Hepatocyte (in vitro differentiated cells): Measurements from ENCODE around the gene SYT12. TPM values are rescaled to one million over a fixed set of nuclear protein-coding genes. Genes with fewer than 3 reads are reported as not detected.

Experiments
- DNase-seq: peaks from one replicate; pipeline ENCODE4 v3.0.0-alpha.2; 2016; ENCODE audit warnings: low spot score
- H2AFZ ChIP-seq: fragments of 200-600 bp; sonication (generic); 2 replicates; pipeline ENCODE4 v1.6.0; 2016; ENCODE audit warnings: antibody characterized with exemption, mild to moderate bottlenecking
- H3K27ac ChIP-seq: fragments of 200-600 bp; sonication (generic); 2 replicates; pipeline ENCODE4 v1.5.1; 2016; ENCODE audit warnings: mild to moderate bottlenecking
- H3K27me3 ChIP-seq: fragments of 200-600 bp; sonication (generic); 2 replicates; pipeline ENCODE4 v1.6.1; 2016
- H3K36me3 ChIP-seq: fragments of 200-600 bp; sonication (generic); replicated peaks from 2 replicates; pipeline ENCODE4 v1.5.1; 2016; ENCODE audit warnings: low read depth; ENCODE audit not compliant: insufficient read depth
- H3K4me1 ChIP-seq: fragments of 200-600 bp; sonication (generic); 2 replicates; pipeline ENCODE4 v1.5.1; 2016; ENCODE audit warnings: mild to moderate bottlenecking, moderate library complexity; ENCODE audit not compliant: insufficient read depth
- H3K4me2 ChIP-seq: fragments of 200-600 bp; sonication (generic); 2 replicates; pipeline ENCODE4 v1.6.0; 2016
- H3K4me3 ChIP-seq: fragments of 200-600 bp; sonication (generic); 2 replicates; pipeline ENCODE4 v1.5.1; 2016; ENCODE audit warnings: mild to moderate bottlenecking
- H3K79me2 ChIP-seq: fragments of 200-600 bp; sonication (generic); 2 replicates; pipeline ENCODE4 v1.6.0; 2017; ENCODE audit warnings: mild to moderate bottlenecking
- H3K9me2 ChIP-seq: fragments of 200-600 bp; sonication (generic); replicated peaks from 2 replicates; pipeline ENCODE4 v1.6.0; 2017; ENCODE audit warnings: mild to moderate bottlenecking; ENCODE audit not compliant: insufficient read depth
- H3K9me3 ChIP-seq: fragments of 200-600 bp; sonication (generic); 2 replicates; pipeline ENCODE4 v1.5.1; 2016; ENCODE audit warnings: low read depth, mild to moderate bottlenecking
- H4K20me1 ChIP-seq: fragments of 200-600 bp; sonication (generic); 2 replicates; pipeline ENCODE4 v1.6.0; 2016; ENCODE audit warnings: mild to moderate bottlenecking; ENCODE audit not compliant: insufficient read depth, poor library complexity, severe bottlenecking
- EZH2 ChIP-seq: fragments of 200-600 bp; sonication (generic); IDR thresholded peaks from 2 replicates; pipeline ENCODE4 v1.6.1; 2016; ENCODE audit warnings: antibody characterized with exemption, mild to moderate bottlenecking, borderline replicate concordance
- EZH2phosphoT487 ChIP-seq: fragments of 200-600 bp; sonication (generic); IDR thresholded peaks from one replicate; pipeline ENCODE4 v1.6.1; 2018; ENCODE audit warnings: antibody characterized with exemption, mild to moderate bottlenecking, low read depth, moderate library complexity; ENCODE audit not compliant: unreplicated experiment, severe bottlenecking
- WGBS: methylation state at CpG from one replicate; pipeline ENCODE4 v1.1.6; 2016; ENCODE audit warnings: low lambda C conversion rate; ENCODE audit errors: missing lambda C conversion rate; 5-methylcytosine and 5-hydroxymethylcytosine counted together
- polyA plus RNA-seq: library from polyadenylated mRNA; unstranded; fragments of >200 nt; fragmentation: Nextera tagmentation; extraction: Ambion mirVana; gene quantifications from 2 replicates; pipeline ENCODE4 v1.2.1, GENCODE V29; 2016
- total RNA-seq: library from RNA; depleted of rRNA; stranded (reverse); fragments of >200 nt; gene quantifications from 2 replicates; pipeline ENCODE4 v1.2.3, GENCODE V29; 2014
- TF ChIP-seq, protein P1 (sequence below): fragments of 200-600 bp; sonication (generic); IDR thresholded peaks from 2 replicates; pipeline ENCODE4 v1.5.1; 2016; ENCODE audit warnings: antibody characterized with exemption, mild to moderate bottlenecking; ENCODE audit not compliant: poor library complexity

Gene SYT12
- total and polyA plus RNA-seq, 2 experiments from 2014 or later = 0.27 to 0.50 TPM

DNA sequence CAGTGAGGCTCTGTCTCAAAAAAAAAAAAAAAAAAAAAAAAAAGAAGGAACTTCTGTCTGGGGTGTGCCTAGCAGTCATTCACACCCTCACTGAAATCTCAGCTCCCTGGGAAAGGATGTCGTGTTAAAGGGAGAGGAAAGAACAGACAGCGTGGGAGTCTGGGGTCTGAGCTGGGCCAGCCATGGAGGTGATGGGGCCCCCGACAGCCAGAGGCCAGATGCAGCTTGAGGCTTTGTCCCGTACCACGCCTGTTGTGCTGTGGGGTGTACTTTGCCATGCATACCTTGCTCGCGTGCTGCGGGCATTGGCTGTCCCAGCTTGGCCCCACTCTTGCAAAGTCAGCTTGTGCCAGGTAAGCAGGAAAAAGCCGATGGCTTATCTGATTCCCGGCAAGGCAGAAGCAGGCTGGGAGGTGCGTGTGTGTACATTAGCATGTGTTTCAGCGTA is 4.6 kb downstream of the SYT12 start:
- H3K4me3 ChIP-seq = no peak overlapping the region
- H3K36me3 ChIP-seq = no peaks in the 10 kb centered on the region
- WGBS = 74% methylated on average over 12 of the region's 12 CpGs
- peaks cover 3% of the 10 kb centered on the region for H3K4me1 ChIP-seq
- no peaks in the 10 kb centered on the region for H3K9me3 ChIP-seq
- no peak overlapping the region for H3K4me2 ChIP-seq
- no peak overlapping the region for H2AFZ ChIP-seq
- H4K20me1 ChIP-seq = no peaks in the 10 kb centered on the region
- no peaks in the 10 kb centered on the region for H3K9me2 ChIP-seq
- DNase-seq = no peak
- no peak overlapping the region for H3K27ac ChIP-seq
- peaks cover 27% of the 10 kb centered on the region for H3K27me3 ChIP-seq
- TF ChIP-seq EZH2phosphoT487 (no peak), EZH2 (no peak)
- TF ChIP-seq, protein P1, sequence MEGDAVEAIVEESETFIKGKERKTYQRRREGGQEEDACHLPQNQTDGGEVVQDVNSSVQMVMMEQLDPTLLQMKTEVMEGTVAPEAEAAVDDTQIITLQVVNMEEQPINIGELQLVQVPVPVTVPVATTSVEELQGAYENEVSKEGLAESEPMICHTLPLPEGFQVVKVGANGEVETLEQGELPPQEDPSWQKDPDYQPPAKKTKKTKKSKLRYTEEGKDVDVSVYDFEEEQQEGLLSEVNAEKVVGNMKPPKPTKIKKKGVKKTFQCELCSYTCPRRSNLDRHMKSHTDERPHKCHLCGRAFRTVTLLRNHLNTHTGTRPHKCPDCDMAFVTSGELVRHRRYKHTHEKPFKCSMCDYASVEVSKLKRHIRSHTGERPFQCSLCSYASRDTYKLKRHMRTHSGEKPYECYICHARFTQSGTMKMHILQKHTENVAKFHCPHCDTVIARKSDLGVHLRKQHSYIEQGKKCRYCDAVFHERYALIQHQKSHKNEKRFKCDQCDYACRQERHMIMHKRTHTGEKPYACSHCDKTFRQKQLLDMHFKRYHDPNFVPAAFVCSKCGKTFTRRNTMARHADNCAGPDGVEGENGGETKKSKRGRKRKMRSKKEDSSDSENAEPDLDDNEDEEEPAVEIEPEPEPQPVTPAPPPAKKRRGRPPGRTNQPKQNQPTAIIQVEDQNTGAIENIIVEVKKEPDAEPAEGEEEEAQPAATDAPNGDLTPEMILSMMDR = no peak
- H3K79me2 ChIP-seq = no peaks in the 10 kb centered on the region

DNA sequence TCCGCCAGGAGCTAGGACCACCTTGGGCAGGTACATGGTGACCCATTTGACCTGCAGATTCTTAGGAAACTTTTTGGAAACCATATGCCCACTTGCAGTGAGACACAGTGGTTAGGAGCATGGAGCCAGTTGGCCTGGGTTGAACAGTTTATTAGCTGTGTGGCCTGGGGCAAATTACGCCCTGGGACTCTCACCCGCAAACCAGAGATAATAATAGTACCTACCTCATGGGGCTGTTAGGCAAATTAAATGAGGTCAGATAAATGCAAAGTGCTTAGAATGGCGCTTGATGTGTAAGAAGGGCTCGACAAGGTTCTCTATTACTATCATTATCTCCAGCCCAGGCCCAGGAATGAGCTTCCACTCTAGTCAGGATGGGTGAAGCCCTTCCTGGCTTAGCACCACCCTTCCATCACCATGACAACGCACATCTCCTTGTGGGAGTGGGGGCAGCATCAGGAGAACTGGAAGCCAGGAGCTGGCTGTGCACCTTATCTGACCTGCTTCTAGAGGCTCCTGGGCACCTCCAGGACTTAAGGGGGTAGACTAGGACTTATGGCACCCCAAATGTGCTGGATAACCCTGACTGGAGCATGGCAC is 5.1 kb downstream of the SYT12 start:
- 83% methylated on average over 6 of the region's 6 CpGs for WGBS
- Histone ChIP-seq H3K36me3 (no peaks in the 10 kb centered on the region), H3K4me2 (no peak overlapping the region), H3K4me1 (peaks cover 4% of the 10 kb centered on the region), H2AFZ (no peak overlapping the region), H3K4me3 (no peak overlapping the region), H4K20me1 (no peaks in the 10 kb centered on the region), H3K79me2 (no peaks in the 10 kb centered on the region), H3K9me3 (no peaks in the 10 kb centered on the region), H3K27me3 (peaks cover 22% of the 10 kb centered on the region), H3K9me2 (no peaks in the 10 kb centered on the region), H3K27ac (no peak overlapping the region)
- no peak for TF ChIP-seq EZH2
- TF ChIP-seq, protein P1 = no peak
- TF ChIP-seq EZH2phosphoT487 = no peak
- DNase-seq = no peak

DNA sequence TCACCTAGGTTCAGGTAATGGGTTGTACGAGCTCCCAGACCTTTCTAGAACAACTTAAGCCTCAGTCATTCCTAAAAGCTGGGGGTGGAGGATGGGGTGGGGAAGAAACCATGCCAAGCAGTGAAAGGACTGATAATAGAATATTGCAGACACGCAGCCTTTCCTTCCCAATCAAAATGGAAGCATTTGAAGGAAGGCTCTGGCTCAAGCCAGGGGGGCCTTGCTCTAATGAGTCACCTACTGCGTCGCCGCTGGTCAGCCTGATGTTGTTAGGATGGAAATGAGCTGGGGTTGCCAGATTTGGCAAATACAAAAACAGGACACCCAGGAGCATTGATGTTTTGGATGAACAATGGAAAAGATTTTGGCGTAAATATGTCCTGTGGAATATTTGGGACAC is 6.2 kb downstream of the SYT12 start:
- Histone ChIP-seq H3K4me1 (peaks cover 8% of the 10 kb centered on the region), H3K9me3 (no peaks in the 10 kb centered on the region), H3K27ac (no peak overlapping the region), H3K27me3 (peaks cover 14% of the 10 kb centered on the region), H4K20me1 (no peaks in the 10 kb centered on the region), H2AFZ (no peak overlapping the region), H3K4me2 (no peak overlapping the region), H3K9me2 (no peaks in the 10 kb centered on the region), H3K79me2 (no peaks in the 10 kb centered on the region), H3K4me3 (no peak overlapping the region), H3K36me3 (no peaks in the 10 kb centered on the region)
- 88% methylated on average over 6 of the region's 6 CpGs for WGBS
- TF ChIP-seq EZH2phosphoT487 (no peak), EZH2 (no peak)
- TF ChIP-seq, protein P1 = no peak
- DNase-seq = no peak
